Fibroblast of villous mesenchyme (primary cell): ENCODE data around the gene ST6GAL1. TPM values are rescaled to one million over a fixed set of nuclear protein-coding genes. Genes with fewer than 3 reads are reported as not detected.

Source experiments
- DNase-seq: peaks from one replicate; pipeline ENCODE4 v3.0.0-alpha.2; 2010; ENCODE audit warnings: low read depth
- H3K4me3 ChIP-seq: 2 replicates; pipeline ENCODE4 v1.5.1; 2011; ENCODE audit warnings: low read depth, mild to moderate bottlenecking, low read length
- total RNA-seq: library from RNA; depleted of rRNA; stranded (reverse); fragments of >200 nt; gene quantifications from 2 replicates; pipeline ENCODE4 v1.2.3, GENCODE V29; 2012
- TF ChIP-seq, protein P1 (sequence below): IDR thresholded peaks from 2 replicates; pipeline ENCODE4 v1.5.1; 2012; ENCODE audit warnings: low read depth, mild to moderate bottlenecking, low read length; ENCODE audit not compliant: insufficient read depth

Gene ST6GAL1
- total RNA-seq, 1 donor: 1.3 TPM

DNA sequence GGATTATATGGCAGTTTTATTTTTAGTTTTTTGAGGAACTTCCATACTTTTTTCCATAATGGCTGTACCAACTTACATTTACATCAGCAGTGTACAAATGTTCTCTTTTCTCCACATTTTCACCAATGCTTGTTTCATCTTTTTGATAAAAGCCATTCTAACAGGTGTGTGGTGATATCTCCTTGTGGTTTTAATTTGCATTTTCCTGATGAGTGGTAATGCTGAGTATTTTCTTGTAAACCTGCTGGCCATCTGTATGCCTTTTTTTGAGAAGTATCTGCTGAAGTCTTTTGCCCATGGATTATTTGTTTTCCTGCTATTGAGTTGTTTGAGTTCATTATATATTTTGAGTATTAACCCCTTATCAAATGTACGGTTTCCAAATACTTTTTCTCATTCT is 158.4 kb downstream of the ST6GAL1 start:
- H3K4me3 ChIP-seq: no peak overlapping the region
- no peak for DNase-seq
- TF ChIP-seq, protein P1, sequence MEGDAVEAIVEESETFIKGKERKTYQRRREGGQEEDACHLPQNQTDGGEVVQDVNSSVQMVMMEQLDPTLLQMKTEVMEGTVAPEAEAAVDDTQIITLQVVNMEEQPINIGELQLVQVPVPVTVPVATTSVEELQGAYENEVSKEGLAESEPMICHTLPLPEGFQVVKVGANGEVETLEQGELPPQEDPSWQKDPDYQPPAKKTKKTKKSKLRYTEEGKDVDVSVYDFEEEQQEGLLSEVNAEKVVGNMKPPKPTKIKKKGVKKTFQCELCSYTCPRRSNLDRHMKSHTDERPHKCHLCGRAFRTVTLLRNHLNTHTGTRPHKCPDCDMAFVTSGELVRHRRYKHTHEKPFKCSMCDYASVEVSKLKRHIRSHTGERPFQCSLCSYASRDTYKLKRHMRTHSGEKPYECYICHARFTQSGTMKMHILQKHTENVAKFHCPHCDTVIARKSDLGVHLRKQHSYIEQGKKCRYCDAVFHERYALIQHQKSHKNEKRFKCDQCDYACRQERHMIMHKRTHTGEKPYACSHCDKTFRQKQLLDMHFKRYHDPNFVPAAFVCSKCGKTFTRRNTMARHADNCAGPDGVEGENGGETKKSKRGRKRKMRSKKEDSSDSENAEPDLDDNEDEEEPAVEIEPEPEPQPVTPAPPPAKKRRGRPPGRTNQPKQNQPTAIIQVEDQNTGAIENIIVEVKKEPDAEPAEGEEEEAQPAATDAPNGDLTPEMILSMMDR: no peak

DNA sequence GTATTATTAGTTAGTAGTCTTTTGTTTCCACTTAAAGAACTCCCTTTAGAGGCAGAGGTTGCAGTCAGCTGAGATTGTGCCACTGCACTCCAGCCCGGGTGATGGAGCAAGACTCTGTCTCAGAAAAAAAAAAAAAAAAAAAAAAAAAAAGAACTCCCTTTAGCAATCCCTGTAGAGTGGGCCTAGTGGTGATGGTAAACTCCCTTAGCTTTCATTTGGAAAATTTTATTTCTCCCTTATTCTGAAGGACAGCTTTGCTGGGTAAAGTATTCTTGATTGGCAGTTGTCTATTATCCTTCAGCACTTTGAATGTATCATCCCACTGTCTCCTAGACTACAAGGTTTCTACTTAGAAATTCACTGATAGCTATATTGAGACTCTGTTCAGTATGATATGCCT is 163.0 kb downstream of the ST6GAL1 start:
- H3K4me3 ChIP-seq: no peak overlapping the region
- TF ChIP-seq, protein P1: no peak
- DNase-seq: no peak

DNA sequence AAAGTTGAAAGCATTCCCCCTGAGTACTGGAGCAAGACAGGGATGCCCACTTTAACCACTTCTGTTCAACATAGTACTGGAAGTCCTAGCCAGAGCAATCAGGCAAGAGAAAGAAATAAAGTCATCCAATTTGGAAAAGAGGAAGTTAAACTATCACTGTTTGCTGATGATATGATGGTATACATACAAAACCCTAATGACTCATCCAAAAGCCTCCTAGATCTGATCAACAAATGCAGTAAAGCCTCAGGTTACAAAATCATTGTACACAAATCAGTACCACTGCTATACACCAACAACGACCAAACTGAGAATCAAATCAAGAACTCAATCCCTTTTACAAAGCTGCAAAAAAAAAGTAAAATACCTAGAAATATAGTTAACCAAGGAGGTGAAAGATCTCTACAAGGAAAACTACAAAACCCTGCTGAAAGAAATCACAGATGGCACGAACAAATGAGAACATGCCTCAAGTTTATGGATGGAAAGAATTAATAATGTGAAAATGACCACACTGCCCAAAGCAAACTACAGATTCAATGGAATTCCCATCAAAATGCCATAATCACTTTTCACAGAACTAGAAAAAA is 168.7 kb downstream of the ST6GAL1 start:
- H3K4me3 ChIP-seq: no peak overlapping the region
- TF ChIP-seq, protein P1: no peak
- peak; percentile 55 for DNase-seq

DNA sequence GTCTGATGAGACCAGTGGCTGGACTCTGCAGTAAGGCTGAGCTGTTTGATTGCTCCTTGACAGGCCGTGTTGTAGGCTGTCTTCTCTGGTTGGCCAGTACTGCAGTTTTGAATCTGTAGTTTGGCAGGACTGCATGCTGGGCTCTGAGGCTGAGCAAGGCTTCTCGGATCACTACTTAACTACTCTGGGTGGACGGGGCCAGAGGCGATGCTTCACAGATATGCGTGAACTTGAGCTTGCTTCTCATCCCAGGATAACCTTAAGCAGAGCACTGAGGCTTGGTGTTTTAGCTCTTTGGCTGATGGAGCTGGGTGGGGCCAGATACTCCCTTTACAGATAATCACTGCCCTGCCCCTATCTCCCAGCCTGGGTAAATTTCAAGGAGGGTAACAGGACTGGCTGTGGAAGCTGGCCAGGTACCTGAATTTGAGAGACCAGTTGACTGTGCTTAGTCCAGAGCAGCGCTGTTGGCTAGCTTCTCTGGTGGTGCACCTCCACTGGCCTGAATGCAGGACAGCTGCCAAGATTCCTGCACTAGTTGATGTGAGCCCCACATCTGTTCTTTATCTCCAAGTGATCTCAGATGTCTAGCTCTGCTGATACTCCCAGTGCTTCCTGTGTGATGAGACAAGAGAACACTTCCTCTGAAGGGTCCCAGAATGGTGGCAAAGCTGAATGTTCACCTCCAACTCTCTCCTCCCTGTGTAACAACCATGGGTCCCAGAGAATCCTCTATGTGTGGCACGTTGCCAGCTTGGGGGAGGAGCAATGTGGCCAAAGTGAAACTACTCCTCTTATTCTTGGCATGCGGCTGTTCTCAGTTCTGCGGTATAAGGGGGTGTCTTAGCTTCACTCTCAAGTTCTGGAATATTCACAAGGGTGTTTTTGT is 171.1 kb downstream of the ST6GAL1 start:
- DNase-seq: peak; percentile 88
- H3K4me3 ChIP-seq: peak overlapping the region; percentile 50
- TF ChIP-seq, protein P1: no peak

DNA sequence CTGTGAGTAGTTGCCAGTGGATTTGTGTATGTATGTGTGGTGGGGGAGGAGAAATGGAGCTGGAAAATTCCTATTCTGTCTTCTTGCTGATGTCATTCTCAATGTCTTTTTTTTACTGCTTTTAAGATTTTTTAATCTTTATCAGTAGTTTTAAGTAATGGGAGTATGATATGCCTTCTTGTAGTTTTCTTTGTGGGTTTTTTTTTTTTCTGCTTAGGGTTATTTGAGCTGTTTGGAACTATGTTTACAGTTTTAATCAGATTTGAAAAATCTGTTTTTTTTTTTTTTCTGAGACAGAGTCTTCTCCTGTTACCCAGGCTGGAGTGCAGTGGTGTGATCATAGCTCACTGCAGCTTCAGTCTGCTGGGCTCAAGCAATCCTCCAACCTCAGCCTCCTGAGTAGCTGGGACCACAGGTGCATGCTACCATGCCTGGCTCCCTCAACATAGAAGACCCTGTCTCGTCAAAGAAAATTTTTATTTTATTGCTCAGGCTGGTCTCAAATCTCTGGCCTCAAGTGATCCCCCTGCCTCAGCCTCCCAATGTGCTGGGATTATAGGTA is 171.8 kb downstream of the ST6GAL1 start:
- TF ChIP-seq, protein P1: no peak
- DNase-seq: no peak
- peak overlapping the region; percentile 50 for H3K4me3 ChIP-seq

DNA sequence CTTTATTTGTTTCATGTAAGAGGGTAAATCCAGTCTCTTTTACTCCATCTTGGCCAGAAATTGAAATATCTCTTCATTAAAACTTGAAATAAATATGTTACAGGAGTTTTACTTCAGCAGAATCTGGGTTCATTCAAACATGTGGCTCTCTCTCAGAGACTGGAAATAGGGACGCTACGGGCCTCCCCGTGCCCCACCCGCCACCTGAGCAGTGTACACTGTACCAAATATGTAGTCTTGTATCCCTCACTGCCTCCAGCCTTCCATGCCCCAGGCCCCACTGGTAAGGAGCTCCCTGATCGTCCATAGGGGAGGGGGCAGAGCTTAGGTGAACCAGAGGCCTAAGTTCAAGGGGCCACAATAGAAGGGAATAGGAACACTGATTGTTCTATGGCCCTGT is 172.9 kb downstream of the ST6GAL1 start:
- no peak for DNase-seq
- TF ChIP-seq, protein P1: no peak
- H3K4me3 ChIP-seq: no peak overlapping the region
